Activated CD4-positive, alpha-beta T cell treated with anti-CD3 and anti-CD28 coated beads, Interleukin-2, amount 10 ng/mL, durations not matched to agents 7 days and 5 days (primary cell): ENCODE data around the gene LRPPRC. TPM values are rescaled to one million over a fixed set of nuclear protein-coding genes. Genes with fewer than 3 reads are reported as not detected.

ENCODE experiments used
- CTCF ChIA-PET: fragments of 350-600 bp; sonication (Branson Sonifier 250); formaldehyde crosslinking; loops from one replicate; lab custom pipeline; 2021; ENCODE audit warnings: antibody characterized with exemption; lab: Charles Lee
- POLR2A ChIA-PET: fragments of 350-600 bp; sonication (Branson Sonifier 250); formaldehyde crosslinking; loops from one replicate; lab custom pipeline; 2021; ENCODE audit warnings: antibody characterized with exemption; lab: Charles Lee
- DNase-seq: peaks from one replicate; pipeline ENCODE4 v3.0.0-alpha.2; 2020
- H3K27ac Mint-ChIP-seq: one replicate; pipeline ENCODE4 v1.8.0; 2021; ENCODE audit warnings: mild to moderate bottlenecking, moderate library complexity, mixed read lengths
- H3K27me3 Mint-ChIP-seq: one replicate; pipeline ENCODE4 v1.8.0; 2021; ENCODE audit warnings: mixed read lengths
- H3K36me3 Mint-ChIP-seq: one replicate; pipeline ENCODE4 v1.8.0; 2021; ENCODE audit warnings: low read depth, mixed read lengths
- H3K4me1 Mint-ChIP-seq: one replicate; pipeline ENCODE4 v1.8.0; 2021; ENCODE audit warnings: mixed read lengths
- H3K4me3 Mint-ChIP-seq: one replicate; pipeline ENCODE4 v1.8.0; 2021; ENCODE audit warnings: mild to moderate bottlenecking, moderate library complexity, mixed read lengths
- H3K9me3 Mint-ChIP-seq: one replicate; pipeline ENCODE4 v1.8.0; 2021; ENCODE audit warnings: mixed read lengths
- total RNA-seq, 2 experiments: library from RNA; stranded (reverse); gene quantifications; one replicate each; pipeline ENCODE4 v1.2.3, GENCODE V29; 2021

The LRPPRC gene
- total RNA-seq, 2 experiments from 2014 or later: 77.6 to 80.2 TPM

GRCh38 chr2:43958397-43959275 is 37.2 kb downstream of the LRPPRC start:
- H3K36me3 Mint-ChIP-seq: peaks cover 48% of the 10 kb centered on the region
- H3K4me1 Mint-ChIP-seq: no peaks in the 10 kb centered on the region
- no peak for DNase-seq
- CTCF ChIA-PET: interaction anchor here (0.8 to 1.9 kb wide), 3 partner anchors 25 to 464 kb away, joined by 3 to 7 read pairs (median 3); no protein-coding TSS in a partner anchor
- H3K9me3 Mint-ChIP-seq: no peaks in the 10 kb centered on the region
- POLR2A ChIA-PET: no interaction called here
- H3K27ac Mint-ChIP-seq: no peak overlapping the region
- no peaks in the 10 kb centered on the region for H3K27me3 Mint-ChIP-seq
- H3K4me3 Mint-ChIP-seq: no peak overlapping the region

GRCh38 chr2:43950383-43951008 is 45.3 kb downstream of the LRPPRC start:
- peaks cover 48% of the 10 kb centered on the region for H3K36me3 Mint-ChIP-seq
- no peak overlapping the region for H3K4me3 Mint-ChIP-seq
- no peaks in the 10 kb centered on the region for H3K9me3 Mint-ChIP-seq
- ChIA-PET CTCF (no interaction called here), POLR2A (no interaction called here)
- H3K27ac Mint-ChIP-seq: no peak overlapping the region
- no peaks in the 10 kb centered on the region for H3K4me1 Mint-ChIP-seq
- no peaks in the 10 kb centered on the region for H3K27me3 Mint-ChIP-seq
- DNase-seq: peak; percentile 55

- Mint-ChIP-seq H3K4me3 (no peak overlapping the region), H3K27ac (no peak overlapping the region), H3K9me3 (no peaks in the 10 kb centered on the region), H3K36me3 (peaks cover 49% of the 10 kb centered on the region), H3K27me3 (no peaks in the 10 kb centered on the region), H3K4me1 (no peaks in the 10 kb centered on the region)
- no peak for DNase-seq
- ChIA-PET POLR2A (no interaction called here), CTCF (no interaction called here)
Observed at GRCh38 chr2:43948370-43948769, 47.4 kb downstream of the LRPPRC start.

GRCh38 chr2:43946685-43947084 is 49.1 kb downstream of the LRPPRC start:
- Mint-ChIP-seq H3K36me3 (peaks cover 45% of the 10 kb centered on the region), H3K4me1 (no peaks in the 10 kb centered on the region), H3K27me3 (no peaks in the 10 kb centered on the region), H3K9me3 (no peaks in the 10 kb centered on the region), H3K4me3 (no peak overlapping the region), H3K27ac (no peak overlapping the region)
- no peak for DNase-seq
- POLR2A ChIA-PET: no interaction called here
- CTCF ChIA-PET: interaction anchor here (1.5 kb wide), 1 partner anchor 10 kb away, joined by 3 read pairs; no protein-coding TSS in a partner anchor

- no peaks in the 10 kb centered on the region for H3K9me3 Mint-ChIP-seq
- no peak overlapping the region for H3K4me3 Mint-ChIP-seq
- no peaks in the 10 kb centered on the region for H3K27me3 Mint-ChIP-seq
- H3K27ac Mint-ChIP-seq: no peak overlapping the region
- ChIA-PET CTCF (interaction anchor here (1.5 kb wide), 2 partner anchors 8 to 10 kb away, joined by 3 read pairs; no protein-coding TSS in a partner anchor), POLR2A (no interaction called here)
- peaks cover 44% of the 10 kb centered on the region for H3K36me3 Mint-ChIP-seq
- H3K4me1 Mint-ChIP-seq: no peaks in the 10 kb centered on the region
- no peak for DNase-seq
Observed at GRCh38 chr2:43945439-43945838, 50.4 kb downstream of the LRPPRC start.

- no peak for DNase-seq
- POLR2A ChIA-PET: no interaction called here
- Mint-ChIP-seq H3K27ac (no peak overlapping the region), H3K36me3 (peaks cover 45% of the 10 kb centered on the region), H3K9me3 (no peaks in the 10 kb centered on the region), H3K27me3 (no peaks in the 10 kb centered on the region), H3K4me3 (no peak overlapping the region), H3K4me1 (no peaks in the 10 kb centered on the region)
- CTCF ChIA-PET: interaction anchor here (1.2 to 1.5 kb wide), 3 partner anchors 10 to 41 kb away, joined by 3 read pairs; no protein-coding TSS in a partner anchor
Observed at GRCh38 chr2:43944915-43945314, 50.9 kb downstream of the LRPPRC start.

GRCh38 chr2:43943809-43944452 is 51.9 kb downstream of the LRPPRC start:
- no peak for DNase-seq
- H3K4me1 Mint-ChIP-seq: no peaks in the 10 kb centered on the region
- POLR2A ChIA-PET: no interaction called here
- CTCF ChIA-PET: interaction anchor here (0.7 to 1.5 kb wide), 4 partner anchors 9 to 40 kb away, joined by 3 read pairs; no protein-coding TSS in a partner anchor
- H3K27ac Mint-ChIP-seq: no peak overlapping the region
- H3K4me3 Mint-ChIP-seq: no peak overlapping the region
- no peaks in the 10 kb centered on the region for H3K27me3 Mint-ChIP-seq
- H3K36me3 Mint-ChIP-seq: peaks cover 49% of the 10 kb centered on the region
- no peaks in the 10 kb centered on the region for H3K9me3 Mint-ChIP-seq

- peaks cover 47% of the 10 kb centered on the region for H3K36me3 Mint-ChIP-seq
- POLR2A ChIA-PET: no interaction called here
- H3K9me3 Mint-ChIP-seq: no peaks in the 10 kb centered on the region
- peaks cover 1% of the 10 kb centered on the region for H3K4me1 Mint-ChIP-seq
- no peak overlapping the region for H3K27ac Mint-ChIP-seq
- H3K4me3 Mint-ChIP-seq: no peak overlapping the region
- no peaks in the 10 kb centered on the region for H3K27me3 Mint-ChIP-seq
- CTCF ChIA-PET: interaction anchor here (1.2 kb wide), 1 partner anchor 40 kb away, joined by 3 read pairs; no protein-coding TSS in a partner anchor
- no peak for DNase-seq
Observed at GRCh38 chr2:43943323-43943722, 52.5 kb downstream of the LRPPRC start.

GRCh38 chr2:43942881-43943280 is 52.9 kb downstream of the LRPPRC start:
- no peak overlapping the region for H3K27ac Mint-ChIP-seq
- H3K36me3 Mint-ChIP-seq: peaks cover 46% of the 10 kb centered on the region
- H3K9me3 Mint-ChIP-seq: no peaks in the 10 kb centered on the region

GRCh38 chr2:43941966-43942365 is 53.8 kb downstream of the LRPPRC start:
- Mint-ChIP-seq H3K4me1 (peaks cover 1% of the 10 kb centered on the region), H3K9me3 (no peaks in the 10 kb centered on the region), H3K27ac (no peak overlapping the region), H3K27me3 (no peaks in the 10 kb centered on the region), H3K4me3 (no peak overlapping the region), H3K36me3 (peaks cover 42% of the 10 kb centered on the region)
- no peak for DNase-seq
- POLR2A ChIA-PET: no interaction called here
- CTCF ChIA-PET: no interaction called here

More at GRCh38 chr2:43942881-43943280, 52.9 kb downstream of the LRPPRC start:
- no peak for DNase-seq
- ChIA-PET POLR2A (no interaction called here), CTCF (no interaction called here)
- H3K27me3 Mint-ChIP-seq: no peaks in the 10 kb centered on the region
- no peak overlapping the region for H3K4me3 Mint-ChIP-seq
- peaks cover 1% of the 10 kb centered on the region for H3K4me1 Mint-ChIP-seq

GRCh38 chr2:43941359-43941758 is 54.4 kb downstream of the LRPPRC start:
- H3K27ac Mint-ChIP-seq: no peak overlapping the region
- ChIA-PET CTCF (no interaction called here), POLR2A (no interaction called here)
- peaks cover 43% of the 10 kb centered on the region for H3K36me3 Mint-ChIP-seq
- no peak for DNase-seq
- no peaks in the 10 kb centered on the region for H3K27me3 Mint-ChIP-seq
- peaks cover 1% of the 10 kb centered on the region for H3K4me1 Mint-ChIP-seq
- no peak overlapping the region for H3K4me3 Mint-ChIP-seq
- H3K9me3 Mint-ChIP-seq: no peaks in the 10 kb centered on the region

- peak overlapping the region; percentile 15 for H3K27ac Mint-ChIP-seq
- DNase-seq: no peak
- peaks cover 34% of the 10 kb centered on the region for H3K36me3 Mint-ChIP-seq
- POLR2A ChIA-PET: no interaction called here
- H3K9me3 Mint-ChIP-seq: no peaks in the 10 kb centered on the region
- H3K27me3 Mint-ChIP-seq: no peaks in the 10 kb centered on the region
- CTCF ChIA-PET: no interaction called here
- H3K4me3 Mint-ChIP-seq: no peak overlapping the region
- H3K4me1 Mint-ChIP-seq: peaks cover 1% of the 10 kb centered on the region
Observed at GRCh38 chr2:43939695-43940256, 56.0 kb downstream of the LRPPRC start.
